Heart left ventricle (tissue), 16 donors: ENCODE results near the gene MEIS3. TPM values are rescaled to one million over a fixed set of nuclear protein-coding genes. Genes with fewer than 3 reads are reported as not detected.
A peak's percentile ranks its signal among the peaks of the same experiment; 100 is the strongest.

Experiments used
- ATAC-seq, 4 donors: fragments of 200-7000 bp; cut with Tn5 transposase; one replicate each; pipeline ENCODE4 v1.9.1; 2020 to 2022; ENCODE audit warnings: moderate library complexity in 4 of 4, mild to moderate bottlenecking in 3 of 4, moderate number of reproducible peaks in 1 of 4
- DNase-seq, 5 donors: peaks; one replicate each; pipeline ENCODE4 v3.0.0-alpha.2; 2020
- H3K27ac ChIP-seq, 12 donors: fragments of 200-600 bp; sonication (generic) in 4 of 12; one replicate each; pipeline versions ENCODE4 v1.5.0 to v1.8.0; 2016 to 2022; ENCODE audit warnings: mild to moderate bottlenecking in 2 of 12
- H3K27me3 ChIP-seq, 9 donors: fragments of 200-600 bp; sonication (generic) in 2 of 9; one replicate each; pipeline versions ENCODE4 v1.5.1 to v1.8.0; 2016 to 2022; ENCODE audit warnings: mild to moderate bottlenecking in 3 of 9
- H3K36me3 ChIP-seq, 9 donors: fragments of 200-600 bp; sonication (generic) in 2 of 9; one replicate each; pipeline versions ENCODE4 v1.5.0 to v1.8.0; 2018 to 2022; ENCODE audit warnings: mild to moderate bottlenecking in 2 of 9
- H3K4me1 ChIP-seq, 12 donors: fragments of 200-600 bp; sonication (generic) in 4 of 12; one replicate each; pipeline versions ENCODE4 v1.5.0 to v1.8.0; 2016 to 2022; ENCODE audit warnings: mild to moderate bottlenecking in 3 of 12
- H3K4me3 ChIP-seq, 12 donors: fragments of 200-600 bp; sonication (generic) in 4 of 12; one replicate each; pipeline versions ENCODE4 v1.5.0 to v1.8.0; 2017 to 2022; ENCODE audit warnings: mild to moderate bottlenecking in 9 of 12, moderate library complexity in 4 of 12
- H3K9me3 ChIP-seq, 12 donors: fragments of 200-600 bp; sonication (generic) in 4 of 12; one replicate each; pipeline versions ENCODE4 v1.5.0 to v1.8.0; 2016 to 2022; ENCODE audit warnings: mild to moderate bottlenecking in 1 of 12
- POLR2A ChIP-seq, 2 donors: fragments of 450-650 bp; IDR thresholded peaks; one replicate each; pipeline ENCODE4 v1.6.1; 2017; ENCODE audit warnings: antibody characterized with exemption in 2 of 2, mild to moderate bottlenecking in 2 of 2, moderate library complexity in 2 of 2
- WGBS, 4 donors: extraction: QIAGEN DNeasy Blood & Tissue Kit in 2 of 4; methylation state at CpG; one replicate each; pipeline versions ENCODE4 v1.1.5 to v1.1.7; 2013 to 2018; 5-methylcytosine and 5-hydroxymethylcytosine counted together
- intact Hi-C, 10 donors: fragments of 100-400 bp; cut with DNase I; formaldehyde crosslinking; loops; one replicate each; pipeline versions ENCODE4 v1.11.1 to v1.14.2; 2022
- polyA plus RNA-seq, 2 donors: library from polyadenylated mRNA; stranded (reverse); fragments of 200-250 nt; gene quantifications; one replicate each; pipeline ENCODE4 v1.2.3, GENCODE V29; 2013
- total RNA-seq, 9 donors: library from RNA; depleted of rRNA in 2 of 9; stranded (reverse); fragments of >200 nt in 2 of 9; fragmentation: NEBNext Ultra II Directional in 3 of 9; extraction: Animal tissue kit (Norgen Biotek cat#: 25700) in 3 of 9; gene quantifications; one replicate each; pipeline versions ENCODE4 v1.1.0 to v1.2.4, GENCODE V29; 2016 to 2023
- TF ChIP-seq, protein P1 (sequence below), 12 donors: fragments of 200-600 bp; sonication (generic) in 4 of 12; IDR thresholded peaks; one replicate each; pipeline versions ENCODE4 v1.5.0 to v1.8.0; 2018 to 2022; ENCODE audit warnings: antibody characterized with exemption in 12 of 12, mild to moderate bottlenecking in 5 of 12
- donor health status: ischemic (EF 13 %, LVEDD 7.1; RV severe dilation, severe dysfunction).
- donor health status: healthy with polysubstance abuse.
- donor health status: DM: no; HTN: yes; CAD: no.
- donor health status: DM: no; HTN: no; CAD: no.
- donor health status: ischemic (EF 25% LVEDD 6.9; RV normal size, moderate dysfunction).
- donor health status: ischemic (EF 25% LVEDD 5.7; RV mildly dilated, moderate dysfunction).
- donor health status: healthy.
- donor health status: DM: yes; HTN: yes; CAD: no.
- donor health status: ischemic (EF 35%, LVEDD 5.7; RV mildly dilated, moderate dysfunction).
- donor health status: nonischemic (EF 11% LVEDD 7.7; RV severe dilation, severe dysfunction).
- donor health status: DM: yes; HTN: yes; CAD: no.
- donor health status: PGD.
- donor health status: ischemic (EF 29% LVEDD 5.4; RV normal size, mild dysfunction).
- donor health status: nonischemic (EF 23%, LVEDD 6.1; RV moderate dilation, normal function).

Gene MEIS3
- total and polyA plus RNA-seq, 11 donors, result 1.8 to 6.0 (median 2.5) TPM

GRCh38 chr19:47432499-47432898, 13.2 kb upstream of the MEIS3 start:
- no peak overlapping the region for H3K27ac ChIP-seq
- no peak for TF ChIP-seq POLR2A (IDR thresholded peaks at IDR 0.05)
- TF ChIP-seq, protein P1, sequence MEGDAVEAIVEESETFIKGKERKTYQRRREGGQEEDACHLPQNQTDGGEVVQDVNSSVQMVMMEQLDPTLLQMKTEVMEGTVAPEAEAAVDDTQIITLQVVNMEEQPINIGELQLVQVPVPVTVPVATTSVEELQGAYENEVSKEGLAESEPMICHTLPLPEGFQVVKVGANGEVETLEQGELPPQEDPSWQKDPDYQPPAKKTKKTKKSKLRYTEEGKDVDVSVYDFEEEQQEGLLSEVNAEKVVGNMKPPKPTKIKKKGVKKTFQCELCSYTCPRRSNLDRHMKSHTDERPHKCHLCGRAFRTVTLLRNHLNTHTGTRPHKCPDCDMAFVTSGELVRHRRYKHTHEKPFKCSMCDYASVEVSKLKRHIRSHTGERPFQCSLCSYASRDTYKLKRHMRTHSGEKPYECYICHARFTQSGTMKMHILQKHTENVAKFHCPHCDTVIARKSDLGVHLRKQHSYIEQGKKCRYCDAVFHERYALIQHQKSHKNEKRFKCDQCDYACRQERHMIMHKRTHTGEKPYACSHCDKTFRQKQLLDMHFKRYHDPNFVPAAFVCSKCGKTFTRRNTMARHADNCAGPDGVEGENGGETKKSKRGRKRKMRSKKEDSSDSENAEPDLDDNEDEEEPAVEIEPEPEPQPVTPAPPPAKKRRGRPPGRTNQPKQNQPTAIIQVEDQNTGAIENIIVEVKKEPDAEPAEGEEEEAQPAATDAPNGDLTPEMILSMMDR (IDR thresholded peaks at IDR 0.05), result no peak
- peaks cover 9 to 86% (median 51%) of the 10 kb centered on the region in 9 donors for H3K27me3 ChIP-seq
- DNase-seq (no peak), ATAC-seq (no peak)
- no peak overlapping the region for H3K4me3 ChIP-seq
- no peaks in the 10 kb centered on the region for H3K9me3 ChIP-seq
- no peaks in the 10 kb centered on the region for H3K36me3 ChIP-seq
- H3K4me1 ChIP-seq, result peaks cover 0 to 29% (median 15%) of the 10 kb centered on the region in 12 donors
- intact Hi-C loops, result loop anchor here in 1 of 10 donors (10.0 kb wide), 1 partner anchor 172 kb away; the partner anchor contains the start of gene BICRA

DNA sequence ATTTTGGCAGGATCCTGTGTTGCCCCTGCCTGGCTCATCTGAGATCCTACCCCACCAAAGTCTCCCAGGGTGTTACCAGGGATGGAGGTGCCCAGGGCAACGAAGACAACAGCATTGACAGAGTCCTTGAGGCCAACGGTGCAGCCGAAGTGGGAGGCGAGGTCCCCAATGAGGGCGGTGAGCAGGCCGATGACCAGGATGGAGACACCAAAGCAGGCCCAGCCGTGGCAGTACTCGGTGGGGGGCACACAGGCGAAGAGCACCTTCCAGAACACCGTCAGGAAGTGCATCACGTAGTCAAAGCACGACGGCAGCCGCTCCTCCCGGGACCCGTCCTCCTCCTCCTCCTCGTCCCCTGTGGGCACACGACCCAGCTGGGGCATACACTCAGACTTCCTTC, 12.8 kb upstream of the MEIS3 start:
- Histone ChIP-seq H3K36me3 (no peaks in the 10 kb centered on the region), H3K4me3 (no peak overlapping the region), H3K4me1 (peaks cover 0 to 31% (median 15%) of the 10 kb centered on the region in 12 donors), H3K27me3 (peaks cover 9 to 82% (median 51%) of the 10 kb centered on the region in 9 donors), H3K27ac (no peak overlapping the region), H3K9me3 (no peaks in the 10 kb centered on the region)
- intact Hi-C loops, result loop anchor here in 1 of 10 donors (10.0 kb wide), 1 partner anchor 173 kb away; the partner anchor contains the start of gene BICRA
- DNase-seq, result peak in 1 of 5 donors; percentile 62
- ATAC-seq, result no peak
- TF ChIP-seq, protein P1 (IDR thresholded peaks at IDR 0.05), result no peak
- TF ChIP-seq POLR2A (IDR thresholded peaks at IDR 0.05), result no peak
- WGBS, 4 donors, result 65 to 76% (median 68%) methylated on average over 18 of the region's 18 CpGs

- peak in 2 of 4 donors; percentile 41 to 45 for ATAC-seq
- Histone ChIP-seq H3K27ac (no peak overlapping the region), H3K4me1 (peaks cover 0 to 31% (median 15%) of the 10 kb centered on the region in 12 donors), H3K27me3 (peaks cover 9 to 77% (median 55%) of the 10 kb centered on the region in 9 donors), H3K9me3 (no peaks in the 10 kb centered on the region), H3K4me3 (peak overlapping the region in 8 of 12 donors; percentile 7 to 41 (median 23)), H3K36me3 (no peaks in the 10 kb centered on the region)
- no peak for TF ChIP-seq POLR2A (IDR thresholded peaks at IDR 0.05)
- TF ChIP-seq, protein P1 (IDR thresholded peaks at IDR 0.05), result peak in 7 of 12 donors; percentile 11 to 32 (median 15)
- WGBS, 4 donors, result 5 to 19% (median 7%) methylated on average over 16 to 69 of the region's 69 CpGs
- intact Hi-C loops, result loop anchor here in 1 of 10 donors (10.0 kb wide), 1 partner anchor 175 kb away; the partner anchor contains the start of gene BICRA
- DNase-seq, result peak in 1 of 5 donors; percentile 69
Observed at GRCh38 chr19:47430041-47430802, 10.9 kb upstream of the MEIS3 start.

DNA sequence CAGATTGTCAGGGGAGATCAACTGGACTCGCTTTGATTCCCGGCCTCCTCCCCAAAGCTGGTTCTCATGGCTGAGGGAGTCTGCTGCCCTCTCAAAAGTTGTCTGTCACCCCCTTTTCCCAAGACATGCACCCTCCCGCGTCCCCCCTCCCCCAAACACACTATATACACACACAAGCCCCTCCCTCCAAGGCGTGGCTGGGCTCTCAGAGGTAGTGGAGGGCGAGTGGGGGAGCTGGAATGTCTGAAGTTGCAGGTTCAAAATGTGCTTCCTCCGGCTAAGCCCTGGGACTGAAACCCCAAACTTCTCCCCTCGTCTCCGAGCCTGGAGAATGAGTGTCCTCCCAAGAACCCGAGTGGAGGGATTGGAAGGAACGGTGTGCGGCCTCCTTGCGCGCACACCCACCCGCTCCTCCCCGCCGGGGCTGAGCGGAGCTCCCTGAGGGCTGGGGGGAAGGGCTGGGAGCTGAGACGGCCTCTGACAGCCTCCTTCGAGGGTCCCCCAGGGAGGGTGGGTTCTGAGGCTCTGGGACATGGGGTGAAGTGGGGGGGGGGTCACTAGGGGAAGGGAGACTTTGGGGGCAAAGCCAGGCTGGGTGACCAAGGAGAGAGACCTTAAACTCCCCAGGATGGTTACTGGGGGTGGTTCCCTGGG, 9.9 kb upstream of the MEIS3 start:
- WGBS, 4 donors, result 11 to 37% (median 25%) methylated on average over 17 to 20 of the region's 20 CpGs
- TF ChIP-seq POLR2A (IDR thresholded peaks at IDR 0.05), result no peak
- TF ChIP-seq, protein P1 (IDR thresholded peaks at IDR 0.05), result no peak
- intact Hi-C loops, result loop anchor here in 1 of 10 donors (10.0 kb wide), 1 partner anchor 134 kb away; no protein-coding TSS in a partner anchor
- DNase-seq (no peak), ATAC-seq (no peak)
- Histone ChIP-seq H3K27me3 (peaks cover 9 to 76% (median 58%) of the 10 kb centered on the region in 9 donors), H3K9me3 (no peaks in the 10 kb centered on the region), H3K4me3 (no peak overlapping the region), H3K4me1 (peaks cover 0 to 31% (median 15%) of the 10 kb centered on the region in 12 donors), H3K36me3 (no peaks in the 10 kb centered on the region), H3K27ac (no peak overlapping the region)
